Activated CD4-positive, alpha-beta T cell treated with anti-CD3 and anti-CD28 coated beads, Interleukin-2, amount 10 ng/mL, durations not matched to agents 24 days and 14 days (primary cell): Measurements from ENCODE around the gene ARMH4. TPM values are rescaled to one million over a fixed set of nuclear protein-coding genes. Genes with fewer than 3 reads are reported as not detected.

ENCODE experiments used
- DNase-seq: peaks from one replicate; pipeline ENCODE4 v3.0.0; 2022
- H3K27ac Mint-ChIP-seq: one replicate; pipeline ENCODE4 v1.8.0; 2022; ENCODE audit warnings: mild to moderate bottlenecking, mixed read lengths
- H3K27me3 Mint-ChIP-seq: one replicate; pipeline ENCODE4 v1.8.0; 2022; ENCODE audit warnings: mixed read lengths
- H3K36me3 Mint-ChIP-seq: one replicate; pipeline ENCODE4 v1.8.0; 2022; ENCODE audit warnings: low read depth, mild to moderate bottlenecking, mixed read lengths
- H3K4me1 Mint-ChIP-seq: one replicate; pipeline ENCODE4 v1.8.0; 2021; ENCODE audit warnings: mixed read lengths
- H3K4me3 Mint-ChIP-seq: one replicate; pipeline ENCODE4 v1.8.0; 2022; ENCODE audit warnings: mild to moderate bottlenecking, moderate library complexity, mixed read lengths
- H3K9me3 Mint-ChIP-seq: one replicate; pipeline ENCODE4 v1.8.0; 2021; ENCODE audit warnings: mixed read lengths
- intact Hi-C: fragments of 100-400 bp; cut with micrococcal nuclease; formaldehyde crosslinking; loops from one replicate; pipeline ENCODE4 v1.15.1; 2023
- total RNA-seq: library from RNA; stranded (reverse); gene quantifications from 2 replicates; pipeline ENCODE4 v1.2.3, GENCODE V29; 2022

The ARMH4 gene
- total RNA-seq, 1 donor from 2014 or later, result not detected

- Mint-ChIP-seq H3K9me3 (no peaks in the 10 kb centered on the region), H3K36me3 (no peaks in the 10 kb centered on the region), H3K4me1 (no peaks in the 10 kb centered on the region), H3K4me3 (no peak overlapping the region), H3K27ac (no peak overlapping the region), H3K27me3 (peaks cover 15% of the 10 kb centered on the region)
- DNase-seq, result no peak
- intact Hi-C loops, result no loop called here
Observed at GRCh38 chr14:58100735-58101368, 51.2 kb downstream of the ARMH4 start.

- peaks cover 7% of the 10 kb centered on the region for H3K27me3 Mint-ChIP-seq
- no peak overlapping the region for H3K4me3 Mint-ChIP-seq
- intact Hi-C loops, result no loop called here
- no peak for DNase-seq
- H3K27ac Mint-ChIP-seq, result no peak overlapping the region
- H3K36me3 Mint-ChIP-seq, result no peaks in the 10 kb centered on the region
- H3K9me3 Mint-ChIP-seq, result no peaks in the 10 kb centered on the region
- H3K4me1 Mint-ChIP-seq, result no peaks in the 10 kb centered on the region
Observed at GRCh38 chr14:58099682-58100081, 52.3 kb downstream of the ARMH4 start.

GRCh38 chr14:58098507-58098906, 53.5 kb downstream of the ARMH4 start:
- Mint-ChIP-seq H3K27ac (no peak overlapping the region), H3K4me1 (no peaks in the 10 kb centered on the region), H3K27me3 (peaks cover 2% of the 10 kb centered on the region), H3K36me3 (no peaks in the 10 kb centered on the region), H3K4me3 (no peak overlapping the region), H3K9me3 (no peaks in the 10 kb centered on the region)
- intact Hi-C loops, result no loop called here
- DNase-seq, result no peak

- intact Hi-C loops, result no loop called here
Observed at GRCh38 chr14:58096731-58097130, 55.3 kb downstream of the ARMH4 start.

GRCh38 chr14:58091883-58092630, 60.0 kb downstream of the ARMH4 start:
- H3K4me3 Mint-ChIP-seq, result no peak overlapping the region
- DNase-seq, result no peak
- no peak overlapping the region for H3K27ac Mint-ChIP-seq
- intact Hi-C loops, result no loop called here
- H3K27me3 Mint-ChIP-seq, result peaks cover 18% of the 10 kb centered on the region
- no peaks in the 10 kb centered on the region for H3K36me3 Mint-ChIP-seq
- no peaks in the 10 kb centered on the region for H3K4me1 Mint-ChIP-seq
- H3K9me3 Mint-ChIP-seq, result no peaks in the 10 kb centered on the region

More at GRCh38 chr14:58096731-58097130, 55.3 kb downstream of the ARMH4 start:
- Mint-ChIP-seq H3K36me3 (no peaks in the 10 kb centered on the region), H3K27me3 (peaks cover 7% of the 10 kb centered on the region), H3K27ac (no peak overlapping the region), H3K4me3 (no peak overlapping the region), H3K9me3 (no peaks in the 10 kb centered on the region), H3K4me1 (no peaks in the 10 kb centered on the region)
- no peak for DNase-seq

GRCh38 chr14:58089612-58090011, 62.4 kb downstream of the ARMH4 start:
- H3K4me3 Mint-ChIP-seq, result no peak overlapping the region
- H3K27me3 Mint-ChIP-seq, result peaks cover 24% of the 10 kb centered on the region
- no peaks in the 10 kb centered on the region for H3K4me1 Mint-ChIP-seq
- intact Hi-C loops, result no loop called here
- H3K36me3 Mint-ChIP-seq, result no peaks in the 10 kb centered on the region
- H3K27ac Mint-ChIP-seq, result no peak overlapping the region
- no peak for DNase-seq
- no peaks in the 10 kb centered on the region for H3K9me3 Mint-ChIP-seq

GRCh38 chr14:58088961-58089360, 63.1 kb downstream of the ARMH4 start:
- no peaks in the 10 kb centered on the region for H3K9me3 Mint-ChIP-seq
- H3K4me1 Mint-ChIP-seq, result no peaks in the 10 kb centered on the region
- no peak overlapping the region for H3K27ac Mint-ChIP-seq
- intact Hi-C loops, result no loop called here
- peaks cover 25% of the 10 kb centered on the region for H3K27me3 Mint-ChIP-seq
- no peaks in the 10 kb centered on the region for H3K36me3 Mint-ChIP-seq
- H3K4me3 Mint-ChIP-seq, result no peak overlapping the region
- no peak for DNase-seq

- Mint-ChIP-seq H3K4me3 (no peak overlapping the region), H3K9me3 (no peaks in the 10 kb centered on the region), H3K36me3 (no peaks in the 10 kb centered on the region), H3K4me1 (no peaks in the 10 kb centered on the region), H3K27me3 (peaks cover 19% of the 10 kb centered on the region), H3K27ac (no peak overlapping the region)
- no peak for DNase-seq
- intact Hi-C loops, result no loop called here
Observed at GRCh38 chr14:58085877-58086276, 66.1 kb downstream of the ARMH4 start.

GRCh38 chr14:58082491-58083098, 69.4 kb downstream of the ARMH4 start:
- no peak overlapping the region for H3K27ac Mint-ChIP-seq
- no peak overlapping the region for H3K4me3 Mint-ChIP-seq
- peaks cover 17% of the 10 kb centered on the region for H3K27me3 Mint-ChIP-seq
- DNase-seq, result no peak
- no peaks in the 10 kb centered on the region for H3K9me3 Mint-ChIP-seq
- H3K36me3 Mint-ChIP-seq, result no peaks in the 10 kb centered on the region
- peaks cover 3% of the 10 kb centered on the region for H3K4me1 Mint-ChIP-seq
- intact Hi-C loops, result no loop called here

GRCh38 chr14:58082011-58082410, 70.0 kb downstream of the ARMH4 start:
- no peak overlapping the region for H3K4me3 Mint-ChIP-seq
- H3K4me1 Mint-ChIP-seq, result peaks cover 3% of the 10 kb centered on the region
- no peaks in the 10 kb centered on the region for H3K36me3 Mint-ChIP-seq
- no peak for DNase-seq
- intact Hi-C loops, result no loop called here
- no peaks in the 10 kb centered on the region for H3K9me3 Mint-ChIP-seq
- H3K27me3 Mint-ChIP-seq, result peaks cover 16% of the 10 kb centered on the region
- H3K27ac Mint-ChIP-seq, result no peak overlapping the region

GRCh38 chr14:58078471-58078870, 73.5 kb downstream of the ARMH4 start:
- DNase-seq, result no peak
- intact Hi-C loops, result loop anchor here (10.0 kb wide), 1 partner anchor 204 kb away; no protein-coding TSS in a partner anchor
- Mint-ChIP-seq H3K27ac (no peak overlapping the region), H3K4me3 (no peak overlapping the region), H3K9me3 (no peaks in the 10 kb centered on the region), H3K36me3 (no peaks in the 10 kb centered on the region), H3K4me1 (peaks cover 3% of the 10 kb centered on the region), H3K27me3 (peaks cover 5% of the 10 kb centered on the region)

- Mint-ChIP-seq H3K4me3 (no peak overlapping the region), H3K27me3 (peaks cover 8% of the 10 kb centered on the region), H3K9me3 (no peaks in the 10 kb centered on the region), H3K36me3 (no peaks in the 10 kb centered on the region), H3K27ac (no peak overlapping the region), H3K4me1 (peaks cover 3% of the 10 kb centered on the region)
- no peak for DNase-seq
- intact Hi-C loops, result loop anchor here (10.0 kb wide), 1 partner anchor 203 kb away; no protein-coding TSS in a partner anchor
Observed at GRCh38 chr14:58078068-58078467, 73.9 kb downstream of the ARMH4 start.

GRCh38 chr14:58077621-58078020, 74.4 kb downstream of the ARMH4 start:
- no peak for DNase-seq
- Mint-ChIP-seq H3K27me3 (peaks cover 8% of the 10 kb centered on the region), H3K27ac (no peak overlapping the region), H3K9me3 (no peaks in the 10 kb centered on the region), H3K4me1 (peaks cover 3% of the 10 kb centered on the region), H3K4me3 (no peak overlapping the region), H3K36me3 (no peaks in the 10 kb centered on the region)
- intact Hi-C loops, result loop anchor here (10.0 kb wide), 1 partner anchor 203 kb away; no protein-coding TSS in a partner anchor

GRCh38 chr14:58073516-58073915, 78.5 kb downstream of the ARMH4 start:
- no peak overlapping the region for H3K27ac Mint-ChIP-seq
- intact Hi-C loops, result loop anchor here (5.0 to 10.0 kb wide), 3 partner anchors 199 to 541 kb away; no protein-coding TSS in a partner anchor
- H3K9me3 Mint-ChIP-seq, result no peaks in the 10 kb centered on the region
- H3K4me1 Mint-ChIP-seq, result peaks cover 3% of the 10 kb centered on the region
- no peak for DNase-seq
- no peak overlapping the region for H3K4me3 Mint-ChIP-seq
- H3K36me3 Mint-ChIP-seq, result no peaks in the 10 kb centered on the region
- H3K27me3 Mint-ChIP-seq, result peaks cover 8% of the 10 kb centered on the region
